ENCODE data around the gene CPM. TPM values are rescaled to one million over a fixed set of nuclear protein-coding genes. Genes with fewer than 3 reads are reported as not detected.

Gene CPM
- total RNA-seq, 1 experiment from 2014 or later: 3.1 TPM

DNA sequence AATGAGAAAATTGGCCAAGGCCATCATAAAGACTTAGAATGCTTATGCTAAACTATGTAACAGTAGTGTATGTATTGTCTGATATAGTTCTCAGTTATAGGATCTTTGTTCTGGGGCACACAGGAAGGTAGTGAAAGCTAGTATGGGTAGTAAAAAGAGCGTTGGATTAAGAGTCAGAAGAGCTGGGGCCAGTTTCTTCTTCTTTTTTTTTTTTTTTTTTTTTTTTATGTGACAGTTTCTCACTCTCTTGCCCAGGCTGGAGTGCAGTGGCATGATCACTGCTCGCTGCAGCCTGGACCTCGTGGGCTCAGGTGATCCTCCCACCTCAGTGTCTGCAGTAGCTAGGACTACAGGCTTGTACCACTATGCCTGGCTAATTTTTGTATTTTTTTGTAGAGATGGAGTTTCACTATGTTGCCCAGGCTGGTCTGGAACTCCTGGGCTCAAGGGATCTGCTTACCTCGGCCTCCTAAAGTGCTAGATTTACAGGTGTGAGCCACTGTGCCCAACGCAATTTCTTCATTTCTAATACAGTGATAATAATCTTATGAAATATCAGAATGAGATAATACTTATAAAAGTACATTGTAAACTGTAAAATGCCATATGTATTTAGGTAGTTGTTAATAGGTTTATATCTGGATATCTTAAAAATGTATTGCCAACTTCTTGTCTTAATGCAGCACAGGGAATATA lies 117.6 kb downstream of the CPM start:
- ATAC-seq (no peak), DNase-seq (no peak)
- no peaks in the 10 kb centered on the region for H3K9me2 ChIP-seq (replicated peaks; ENCODE audit: low read length)
- ChIA-PET POLR2A (ENCODE audit: unreplicated experiment) (no interaction called here), CTCF (no interaction called here)
- TF ChIP-seq, protein P1, sequence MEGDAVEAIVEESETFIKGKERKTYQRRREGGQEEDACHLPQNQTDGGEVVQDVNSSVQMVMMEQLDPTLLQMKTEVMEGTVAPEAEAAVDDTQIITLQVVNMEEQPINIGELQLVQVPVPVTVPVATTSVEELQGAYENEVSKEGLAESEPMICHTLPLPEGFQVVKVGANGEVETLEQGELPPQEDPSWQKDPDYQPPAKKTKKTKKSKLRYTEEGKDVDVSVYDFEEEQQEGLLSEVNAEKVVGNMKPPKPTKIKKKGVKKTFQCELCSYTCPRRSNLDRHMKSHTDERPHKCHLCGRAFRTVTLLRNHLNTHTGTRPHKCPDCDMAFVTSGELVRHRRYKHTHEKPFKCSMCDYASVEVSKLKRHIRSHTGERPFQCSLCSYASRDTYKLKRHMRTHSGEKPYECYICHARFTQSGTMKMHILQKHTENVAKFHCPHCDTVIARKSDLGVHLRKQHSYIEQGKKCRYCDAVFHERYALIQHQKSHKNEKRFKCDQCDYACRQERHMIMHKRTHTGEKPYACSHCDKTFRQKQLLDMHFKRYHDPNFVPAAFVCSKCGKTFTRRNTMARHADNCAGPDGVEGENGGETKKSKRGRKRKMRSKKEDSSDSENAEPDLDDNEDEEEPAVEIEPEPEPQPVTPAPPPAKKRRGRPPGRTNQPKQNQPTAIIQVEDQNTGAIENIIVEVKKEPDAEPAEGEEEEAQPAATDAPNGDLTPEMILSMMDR (conservative IDR thresholded peaks at IDR 0.05; ENCODE audit: low read depth, low read length): no peak
- TF ChIP-seq EZH2 (IDR thresholded peaks at IDR 0.05; ENCODE audit: low read length, unreplicated experiment): no peak
- no peak for TF ChIP-seq EZH2phosphoT487 (IDR thresholded peaks at IDR 0.05; ENCODE audit: borderline replicate concordance, low read length)
- intact Hi-C loops (cut with micrococcal nuclease): no loop called here
- no peak overlapping the region for H3K27ac ChIP-seq (ENCODE audit: low read length)
- H3K4me1 ChIP-seq (ENCODE audit: insufficient read depth, low read length): no peaks in the 10 kb centered on the region
- BruUV-seq (replicated peaks): no TSS peak
- H2AFZ ChIP-seq (ENCODE audit: low read length): no peak overlapping the region
- H3K4me2 ChIP-seq (ENCODE audit: low read length): no peak overlapping the region
- no peak overlapping the region for H3K9ac ChIP-seq (ENCODE audit: low read length)
- H3K36me3 ChIP-seq (ENCODE audit: low read depth, low read length): peaks cover 56% of the 10 kb centered on the region
- no peaks in the 10 kb centered on the region for H3F3A ChIP-seq (ENCODE audit: low read length, unreplicated experiment)
- no peak overlapping the region for H3K4me3 ChIP-seq (ENCODE audit: low read length)
- no peaks in the 10 kb centered on the region for H3K27me3 ChIP-seq (ENCODE audit: low read length)
- H3K9me3 ChIP-seq (ENCODE audit: low read length): no peaks in the 10 kb centered on the region
- peaks cover 31% of the 10 kb centered on the region for H3K79me2 ChIP-seq (ENCODE audit: low read length)
- peaks cover 10% of the 10 kb centered on the region; the same call in 1 of the 2 replicates for H4K20me1 ChIP-seq (ENCODE audit: low read length)

DNA sequence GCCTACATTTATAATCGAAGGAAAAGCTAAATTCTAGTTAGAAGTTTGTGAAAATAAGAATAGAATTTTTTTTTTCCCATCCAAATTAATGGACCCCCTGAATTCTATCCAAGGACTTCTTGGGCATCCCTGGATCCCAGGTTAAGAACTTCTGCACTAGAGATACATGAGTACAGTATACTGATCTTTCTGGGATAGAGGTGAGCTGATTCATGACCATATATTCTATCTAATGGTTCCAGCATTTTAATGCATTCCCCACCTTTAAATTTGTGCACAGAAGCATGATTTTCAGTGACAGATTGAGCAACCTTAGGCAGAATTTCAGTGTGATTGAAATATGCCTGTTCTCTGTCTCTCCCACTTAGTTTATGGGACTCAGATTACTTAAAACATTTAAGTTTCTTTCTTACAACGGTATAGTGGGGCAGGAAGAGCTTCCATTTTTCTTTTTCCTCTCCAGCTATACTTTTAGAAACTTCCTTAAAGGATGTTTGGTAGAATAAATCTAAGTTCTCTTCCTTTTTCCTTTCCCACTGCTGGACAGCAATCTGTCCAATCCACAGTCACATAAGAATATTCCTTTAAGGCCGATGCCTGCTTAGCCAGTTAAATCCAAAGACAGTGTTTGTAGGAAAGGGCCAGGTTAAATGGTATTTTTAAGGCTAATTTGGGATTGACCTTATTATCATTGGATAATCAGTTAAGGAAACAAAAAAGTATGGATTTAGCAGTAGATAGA lies 118.3 kb downstream of the CPM start:
- intact Hi-C loops (cut with micrococcal nuclease): no loop called here
- Histone ChIP-seq H4K20me1 (ENCODE audit: low read length) (peaks cover 12% of the 10 kb centered on the region; the same call in 1 of the 2 replicates), H3K27ac (ENCODE audit: low read length) (no peak overlapping the region), H3K79me2 (ENCODE audit: low read length) (peaks cover 36% of the 10 kb centered on the region), H3K27me3 (ENCODE audit: low read length) (no peaks in the 10 kb centered on the region), H3K4me2 (ENCODE audit: low read length) (no peak overlapping the region), H3K9me3 (ENCODE audit: low read length) (no peaks in the 10 kb centered on the region), H3K4me1 (ENCODE audit: insufficient read depth, low read length) (no peaks in the 10 kb centered on the region; the same call in 1 of the 2 replicates), H3F3A (ENCODE audit: low read length, unreplicated experiment) (no peaks in the 10 kb centered on the region), H3K36me3 (ENCODE audit: low read depth, low read length) (peaks cover 54% of the 10 kb centered on the region), H3K9ac (ENCODE audit: low read length) (no peak overlapping the region), H3K9me2 (replicated peaks; ENCODE audit: low read length) (no peaks in the 10 kb centered on the region), H3K4me3 (ENCODE audit: low read length) (no peak overlapping the region), H2AFZ (ENCODE audit: low read length) (no peak overlapping the region)
- BruUV-seq (replicated peaks): no TSS peak
- TF ChIP-seq EZH2phosphoT487 (IDR thresholded peaks at IDR 0.05; ENCODE audit: borderline replicate concordance, low read length): no peak
- no peak for TF ChIP-seq EZH2 (IDR thresholded peaks at IDR 0.05; ENCODE audit: low read length, unreplicated experiment)
- TF ChIP-seq, protein P1 (conservative IDR thresholded peaks at IDR 0.05; ENCODE audit: low read depth, low read length): no peak
- ChIA-PET POLR2A (ENCODE audit: unreplicated experiment) (no interaction called here), CTCF (no interaction called here)
- DNase-seq (no peak), ATAC-seq (no peak)

DNA sequence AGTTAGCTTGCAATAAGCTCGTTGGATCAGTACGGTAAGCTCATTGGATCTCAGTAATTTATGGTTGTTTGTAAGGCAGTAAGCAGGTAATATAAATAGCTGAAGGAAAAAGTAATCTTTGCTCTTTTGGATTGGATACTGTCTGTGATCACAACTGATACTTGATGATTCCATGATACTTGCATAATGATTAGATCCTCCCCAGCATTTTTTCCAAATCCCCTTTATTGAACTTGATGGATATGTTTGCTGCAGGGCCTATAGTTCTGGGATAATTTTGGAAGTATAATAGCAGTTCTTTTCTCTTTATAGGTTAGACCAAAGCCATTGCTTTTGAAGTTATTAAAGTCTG lies 119.8 kb downstream of the CPM start:
- Histone ChIP-seq H3K4me2 (ENCODE audit: low read length) (no peak overlapping the region), H3K9me3 (ENCODE audit: low read length) (no peaks in the 10 kb centered on the region), H3K79me2 (ENCODE audit: low read length) (peaks cover 49% of the 10 kb centered on the region), H3K27me3 (ENCODE audit: low read length) (no peaks in the 10 kb centered on the region), H3F3A (ENCODE audit: low read length, unreplicated experiment) (no peaks in the 10 kb centered on the region), H2AFZ (ENCODE audit: low read length) (no peak overlapping the region), H3K27ac (ENCODE audit: low read length) (no peak overlapping the region), H3K9me2 (replicated peaks; ENCODE audit: low read length) (no peaks in the 10 kb centered on the region), H4K20me1 (ENCODE audit: low read length) (peaks cover 20% of the 10 kb centered on the region; the same call in 1 of the 2 replicates), H3K4me3 (ENCODE audit: low read length) (no peak overlapping the region), H3K36me3 (ENCODE audit: low read depth, low read length) (peaks cover 52% of the 10 kb centered on the region), H3K4me1 (ENCODE audit: insufficient read depth, low read length) (peaks cover 3% of the 10 kb centered on the region; the same call in 1 of the 2 replicates), H3K9ac (ENCODE audit: low read length) (no peak overlapping the region)
- TF ChIP-seq EZH2phosphoT487 (IDR thresholded peaks at IDR 0.05; ENCODE audit: borderline replicate concordance, low read length) (no peak), EZH2 (IDR thresholded peaks at IDR 0.05; ENCODE audit: low read length, unreplicated experiment) (no peak)
- TF ChIP-seq, protein P1 (conservative IDR thresholded peaks at IDR 0.05; ENCODE audit: low read depth, low read length): no peak
- BruUV-seq (replicated peaks): no TSS peak
- ATAC-seq (no peak), DNase-seq (no peak)
- ChIA-PET CTCF (no interaction called here), POLR2A (ENCODE audit: unreplicated experiment) (no interaction called here)
- intact Hi-C loops (cut with micrococcal nuclease): no loop called here
